K562 (cell line): ENCODE data around the gene B4GALNT2. TPM values are rescaled to one million over a fixed set of nuclear protein-coding genes. Genes with fewer than 3 reads are reported as not detected.

Experiments
- ATAC-seq: fragments of 200-7000 bp; cut with Tn5 transposase; 3 replicates; pipeline ENCODE4 v1.9.1; 2020; ENCODE audit warnings: moderate library complexity
- BruUV-seq: library from RNA; stranded (reverse); fragments of 400-500 nt; replicated peaks from 2 replicates; lab custom pipeline; 2021; lab: Mats Ljungman, UMichigan
- CTCF ChIA-PET: fragments of 300-600 bp; formaldehyde crosslinking; extraction: SDS; loops from one replicate; lab custom pipeline; 2021; ENCODE audit warnings: low intra/inter-chr PET ratio; lab: Yijun Ruan, JAX
- POLR2A ChIA-PET: fragments of 300-600, 350-650 bp; sonication (Branson Sonifier 250); formaldehyde crosslinking; extraction: SDS; loops from one replicate; lab custom pipeline; 2021; ENCODE audit warnings: antibody characterized with exemption, inconsistent platforms; lab: Yijun Ruan, JAX
- DNase-seq, 4 experiments: peaks; one replicate each; pipeline versions ENCODE4 v3.0.0 to v3.0.0-alpha.2; 2011 to 2018; ENCODE audit warnings: low spot score in 3 of 4, mixed read lengths in 3 of 4; ENCODE audit errors: extremely low read depth in 1 of 4
- FAIRE-seq: peaks from 2 replicates; lab custom pipeline; 2011; peaks lifted over from hg19 to GRCh38; lab: Jason Lieb, UNC
- H2AFZ ChIP-seq: 2 replicates; pipeline ENCODE4 v1.6.0; 2011; ENCODE audit warnings: low read depth, low read length, control low read depth, inconsistent platforms
- H3K27ac ChIP-seq: fragments of 200-600 bp; 3 replicates; pipeline ENCODE4 v1.8.0; 2011; ENCODE audit warnings: low read depth, mild to moderate bottlenecking, control low read depth, inconsistent platforms, low read length, moderate library complexity, mixed read lengths; ENCODE audit errors: extremely low read depth
- H3K27me3 ChIP-seq, 2 experiments: fragments of 300-600 bp in 1 of 2; 2 replicates in 1 of 2; 3 replicates in 1 of 2; pipeline versions ENCODE4 v1.6.0 to v1.8.0; 2011; ENCODE audit warnings: inconsistent platforms in 2 of 2, low read length in 2 of 2, mild to moderate bottlenecking in 1 of 2, mixed read lengths in 1 of 2, moderate library complexity in 1 of 2; ENCODE audit not compliant: control insufficient read depth in 2 of 2, insufficient read depth in 2 of 2
- H3K36me3 ChIP-seq: fragments of 300-600 bp; 3 replicates; pipeline ENCODE4 v1.8.0; 2011; ENCODE audit warnings: mild to moderate bottlenecking, low read length, inconsistent platforms; ENCODE audit not compliant: control insufficient read depth, insufficient read depth
- H3K4me1 ChIP-seq, 2 experiments: fragments of 200-600 bp in 1 of 2; replicated peaks in 1 of 2; 2 replicates in 1 of 2; 3 replicates in 1 of 2; pipeline versions ENCODE4 v1.5.1 to v1.8.0; 2011; ENCODE audit warnings: inconsistent platforms in 2 of 2, low read length in 2 of 2, mild to moderate bottlenecking in 1 of 2, mixed read lengths in 1 of 2, moderate library complexity in 1 of 2; ENCODE audit not compliant: control insufficient read depth in 2 of 2, insufficient read depth in 2 of 2
- H3K4me2 ChIP-seq: 2 replicates; pipeline ENCODE4 v1.6.1; 2011; ENCODE audit warnings: low read length, control low read depth, inconsistent platforms, mixed read lengths; ENCODE audit not compliant: insufficient read depth
- H3K4me3 ChIP-seq: fragments of 200-600 bp; sonication (generic), shearing (Covaris generic); 2 replicates; pipeline ENCODE4 v1.5.1; 2016; ENCODE audit warnings: control low read depth, inconsistent platforms
- H3K79me2 ChIP-seq: fragments of 200-600 bp; 3 replicates; pipeline ENCODE4 v1.8.0; 2011; ENCODE audit warnings: low read length, inconsistent platforms; ENCODE audit not compliant: control insufficient read depth, insufficient read depth
- H3K9ac ChIP-seq, 2 experiments: 2 replicates each; pipeline versions ENCODE4 v1.6.0 to v1.6.1; 2011; ENCODE audit warnings: low read depth in 2 of 2, low read length in 2 of 2, control low read depth in 1 of 2, inconsistent platforms in 1 of 2, mild to moderate bottlenecking in 1 of 2, mixed read lengths in 1 of 2; ENCODE audit not compliant: insufficient read depth in 1 of 2
- H3K9me1 ChIP-seq: one replicate; pipeline ENCODE4 v1.6.0; 2011; ENCODE audit warnings: inconsistent platforms, mild to moderate bottlenecking, low read length, moderate library complexity; ENCODE audit not compliant: control insufficient read depth, insufficient read depth
- H3K9me3 ChIP-seq: replicated peaks from 2 replicates; pipeline ENCODE4 v1.5.1; 2011; ENCODE audit warnings: low read depth, low read length, inconsistent platforms; ENCODE audit not compliant: control insufficient read depth, insufficient read depth
- H4K20me1 ChIP-seq: replicated peaks from 2 replicates; pipeline ENCODE4 v1.6.1; 2011; ENCODE audit warnings: low read length, inconsistent platforms, mixed read lengths; ENCODE audit not compliant: control insufficient read depth, insufficient read depth
- MCM7 ChIP-seq, 2 experiments: fragments of 450-650 bp; IDR thresholded peaks; 2 replicates each; pipeline ENCODE4 v1.6.1; 2016 to 2018
- RCOR1 ChIP-seq, 2 experiments: IDR thresholded peaks; 2 replicates each; pipeline ENCODE4 v1.6.1; 2012; ENCODE audit warnings: low read depth in 2 of 2, low read length in 2 of 2, borderline replicate concordance in 1 of 2, improper control_type of control experiment in 1 of 2
- SP2 ChIP-seq: IDR thresholded peaks from 2 replicates; pipeline ENCODE4 v1.6.1; 2011; ENCODE audit warnings: mild to moderate bottlenecking, low read depth, low read length, moderate library complexity; ENCODE audit not compliant: poor library complexity, severe bottlenecking; ENCODE audit errors: extremely low read depth
- WGBS: fragments of 100-300 bp; shearing (Covaris generic); methylation state at CpG from one replicate; pipeline ENCODE4 v1.1.6; 2016; ENCODE audit warnings: low coverage, mixed read lengths; ENCODE audit not compliant: insufficient coverage; ENCODE audit errors: missing lambda C conversion rate; 5-methylcytosine and 5-hydroxymethylcytosine counted together
- in situ Hi-C: fragments of 300-500 bp; cut with MboI; formaldehyde crosslinking; loops from 4 replicates; pipeline ENCODE4 v1.15.0; 2018; ENCODE audit warnings: inconsistent platforms, mixed read lengths
- intact Hi-C: fragments of 100-400 bp; cut with micrococcal nuclease; formaldehyde crosslinking; loops from 2 replicates; pipeline ENCODE4 v1.14.2; 2022
- polyA plus RNA-seq, 8 experiments: library from polyadenylated mRNA; depleted of rRNA in 4 of 8; stranded (reverse) in 5 of 8; unstranded in 3 of 8; fragments of >200 nt; fragmentation: Nextera tagmentation in 2 of 8; fragmentation: Illumina TruSeq in 1 of 8; extraction: Ambion mirVana in 2 of 8; extraction: Trizol in 1 of 8; gene quantifications; 2 replicates each; pipeline versions ENCODE4 v1.2.1 to v1.2.3, GENCODE V29; 2011 to 2014; ENCODE audit warnings: inconsistent platforms in 1 of 8, missing spikeins in 1 of 8
- total RNA-seq, 7 experiments: library from RNA; depleted of rRNA in 6 of 7; stranded (reverse); fragments of >200 nt in 6 of 7; fragmentation: Illumina TruSeq in 2 of 7; extraction: Trizol in 2 of 7; gene quantifications; 2 replicates each; pipeline versions ENCODE4 v1.2.1 to v1.2.3, GENCODE V29; 2011 to 2021; ENCODE audit warnings: low replicate concordance in 1 of 7
- TF ChIP-seq, protein P1 (sequence below), 2 experiments: fragments of 450-650 bp; conservative IDR thresholded peaks; 2 replicates each; pipeline ENCODE4 v1.6.1; 2017; ENCODE audit warnings: mild to moderate bottlenecking in 2 of 2, moderate library complexity in 2 of 2
- TF ChIP-seq, protein P2 (sequence below): fragments of 200-800 bp; sonication (Bioruptor generic); IDR thresholded peaks from 2 replicates; pipeline ENCODE4 v1.6.1; 2017; ENCODE audit warnings: missing genetic modification characterization, missing compliant biosample characterization

The B4GALNT2 gene
- total and polyA plus RNA-seq, 9 of the 15 experiments (the other 6 are each of a cell fraction or from before 2014, with no cell fraction given), result not detected

DNA sequence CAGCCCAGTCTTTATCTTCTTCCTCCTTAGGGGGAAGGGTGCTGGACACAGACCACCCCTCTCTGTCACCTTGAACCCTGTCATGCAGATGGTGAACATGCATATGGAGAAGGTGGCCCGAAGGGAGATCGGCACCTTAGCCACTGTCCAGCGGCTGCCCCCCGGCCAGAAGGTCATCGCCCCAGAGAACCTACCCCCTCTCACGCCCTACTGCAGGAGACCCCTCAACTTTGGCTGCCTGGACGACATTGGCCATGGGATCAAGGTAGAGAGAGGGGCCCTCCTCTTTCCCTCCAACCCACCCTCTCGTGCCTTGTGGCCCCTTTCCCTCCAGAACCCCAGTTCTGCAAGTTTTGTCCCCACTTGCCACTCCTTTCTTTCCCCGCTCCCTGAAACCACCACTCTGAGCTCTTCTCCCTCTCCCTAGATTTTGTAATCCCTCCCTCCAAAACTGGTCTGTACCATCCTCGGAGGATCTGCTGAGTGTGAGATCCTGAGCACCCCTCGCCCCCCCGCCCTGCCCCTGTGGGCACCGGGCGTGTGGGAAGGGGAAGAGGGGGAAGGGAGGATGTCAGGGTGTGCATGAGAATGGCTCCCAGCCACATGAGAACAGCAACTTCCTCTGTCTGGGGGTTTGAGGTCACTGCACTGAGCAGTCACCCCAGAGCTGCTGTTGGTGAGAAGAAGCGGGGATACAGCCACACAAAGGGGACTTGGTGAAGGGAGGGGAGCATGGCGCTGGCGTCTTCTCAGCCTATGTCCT, 85.3 kb downstream of the B4GALNT2 start:
- Histone ChIP-seq H3K4me2 (no peak overlapping the region), H3K27me3 (peaks cover 7 to 46% of the 10 kb centered on the region in 2 experiments; a peak in 3 of 5 replicates)
- in situ Hi-C loops (no loop called here), intact Hi-C loops (no loop called here)
- BruUV-seq, result no TSS peak
- no peak for TF ChIP-seq RCOR1 (IDR thresholded peaks at IDR 0.05; ENCODE audit: borderline replicate concordance in 1 of 2, low read depth in 2 of 2, low read length in 2 of 2)
- no peak for TF ChIP-seq SP2
- no peak for TF ChIP-seq MCM7 (IDR thresholded peaks at IDR 0.05)
- TF ChIP-seq, protein P1, sequence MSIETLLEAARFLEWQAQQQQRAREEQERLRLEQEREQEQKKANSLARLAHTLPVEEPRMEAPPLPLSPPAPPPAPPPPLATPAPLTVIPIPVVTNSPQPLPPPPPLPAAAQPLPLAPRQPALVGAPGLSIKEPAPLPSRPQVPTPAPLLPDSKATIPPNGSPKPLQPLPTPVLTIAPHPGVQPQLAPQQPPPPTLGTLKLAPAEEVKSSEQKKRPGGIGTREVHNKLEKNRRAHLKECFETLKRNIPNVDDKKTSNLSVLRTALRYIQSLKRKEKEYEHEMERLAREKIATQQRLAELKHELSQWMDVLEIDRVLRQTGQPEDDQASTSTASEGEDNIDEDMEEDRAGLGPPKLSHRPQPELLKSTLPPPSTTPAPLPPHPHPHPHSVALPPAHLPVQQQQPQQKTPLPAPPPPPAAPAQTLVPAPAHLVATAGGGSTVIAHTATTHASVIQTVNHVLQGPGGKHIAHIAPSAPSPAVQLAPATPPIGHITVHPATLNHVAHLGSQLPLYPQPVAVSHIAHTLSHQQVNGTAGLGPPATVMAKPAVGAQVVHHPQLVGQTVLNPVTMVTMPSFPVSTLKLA (conservative IDR thresholded peaks at IDR 0.05), result no peak
- TF ChIP-seq, protein P2, sequence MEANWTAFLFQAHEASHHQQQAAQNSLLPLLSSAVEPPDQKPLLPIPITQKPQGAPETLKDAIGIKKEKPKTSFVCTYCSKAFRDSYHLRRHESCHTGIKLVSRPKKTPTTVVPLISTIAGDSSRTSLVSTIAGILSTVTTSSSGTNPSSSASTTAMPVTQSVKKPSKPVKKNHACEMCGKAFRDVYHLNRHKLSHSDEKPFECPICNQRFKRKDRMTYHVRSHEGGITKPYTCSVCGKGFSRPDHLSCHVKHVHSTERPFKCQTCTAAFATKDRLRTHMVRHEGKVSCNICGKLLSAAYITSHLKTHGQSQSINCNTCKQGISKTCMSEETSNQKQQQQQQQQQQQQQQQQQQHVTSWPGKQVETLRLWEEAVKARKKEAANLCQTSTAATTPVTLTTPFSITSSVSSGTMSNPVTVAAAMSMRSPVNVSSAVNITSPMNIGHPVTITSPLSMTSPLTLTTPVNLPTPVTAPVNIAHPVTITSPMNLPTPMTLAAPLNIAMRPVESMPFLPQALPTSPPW (CRISPR knock-in tag), result peak; percentile 59; the same call in 1 of the 2 replicates
- TF ChIP-seq, all 486 proteins: peak for 1
- ChIA-PET POLR2A (interaction anchor here (0.6 to 1.1 kb wide), 4 partner anchors 10 to 17 kb away, joined by 3 to 5 read pairs (median 3); no protein-coding TSS in a partner anchor), CTCF (no interaction called here)
- Histone ChIP-seq H3K4me1 (peaks cover 6 to 22% of the 10 kb centered on the region in 2 experiments; a peak in 4 of 5 replicates), H3K9me3 (no peaks in the 10 kb centered on the region), H3K36me3 (no peaks in the 10 kb centered on the region), H3K9ac (peak overlapping the region in 1 of 2 experiments; percentile 53; a peak in 1 of 4 replicates), H3K27ac (no peak overlapping the region), H3K9me1 (no peaks in the 10 kb centered on the region), H3K4me3 (no peak overlapping the region), H4K20me1 (no peaks in the 10 kb centered on the region), H3K79me2 (no peaks in the 10 kb centered on the region), H2AFZ (no peak overlapping the region)
- no peak for FAIRE-seq
- 10% methylated on average over 10 of the region's 17 CpGs for WGBS
- DNase-seq, result no peak
- no peak for ATAC-seq
